ENCODE results near the gene MORN3. TPM values are rescaled to one million over a fixed set of nuclear protein-coding genes. Genes with fewer than 3 reads are reported as not detected.

Gene MORN3
- total and polyA plus RNA-seq, 9 of the 15 experiments (the other 6 are each of a cell fraction or from before 2014, with no cell fraction given), result 0.09 to 0.27 (median 0.20) TPM

DNA sequence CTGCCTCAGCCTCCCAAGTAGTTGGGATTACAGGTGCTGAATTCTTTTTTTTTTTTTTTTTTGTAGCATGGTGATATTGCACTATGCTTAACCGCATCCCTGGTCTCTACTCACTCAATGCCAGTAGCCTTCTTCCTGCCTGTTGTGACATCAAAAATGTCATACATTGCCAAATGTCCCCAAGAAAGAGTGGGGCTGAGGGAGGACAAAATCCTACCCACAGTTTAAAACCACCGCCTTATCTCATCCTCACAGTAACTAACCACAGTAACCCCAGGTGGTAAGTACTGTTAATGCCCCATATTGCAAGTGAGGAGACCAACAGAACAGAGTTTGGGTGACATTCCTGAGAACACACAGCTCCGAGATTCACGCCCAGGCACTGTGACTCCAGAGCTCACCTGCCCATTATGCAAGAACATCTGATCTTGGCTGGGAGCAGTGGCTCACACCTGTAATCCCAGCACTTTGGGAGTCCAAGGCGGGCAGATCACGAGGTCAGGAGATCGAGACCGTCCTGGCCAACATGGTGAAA is 19.6 kb downstream of the MORN3 start (continued):
- TF ChIP-seq, protein P1, sequence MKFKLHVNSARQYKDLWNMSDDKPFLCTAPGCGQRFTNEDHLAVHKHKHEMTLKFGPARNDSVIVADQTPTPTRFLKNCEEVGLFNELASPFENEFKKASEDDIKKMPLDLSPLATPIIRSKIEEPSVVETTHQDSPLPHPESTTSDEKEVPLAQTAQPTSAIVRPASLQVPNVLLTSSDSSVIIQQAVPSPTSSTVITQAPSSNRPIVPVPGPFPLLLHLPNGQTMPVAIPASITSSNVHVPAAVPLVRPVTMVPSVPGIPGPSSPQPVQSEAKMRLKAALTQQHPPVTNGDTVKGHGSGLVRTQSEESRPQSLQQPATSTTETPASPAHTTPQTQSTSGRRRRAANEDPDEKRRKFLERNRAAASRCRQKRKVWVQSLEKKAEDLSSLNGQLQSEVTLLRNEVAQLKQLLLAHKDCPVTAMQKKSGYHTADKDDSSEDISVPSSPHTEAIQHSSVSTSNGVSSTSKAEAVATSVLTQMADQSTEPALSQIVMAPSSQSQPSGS (CRISPR knock-in tag; IDR thresholded peaks at IDR 0.05), result no peak
- TF ChIP-seq, protein P2, sequence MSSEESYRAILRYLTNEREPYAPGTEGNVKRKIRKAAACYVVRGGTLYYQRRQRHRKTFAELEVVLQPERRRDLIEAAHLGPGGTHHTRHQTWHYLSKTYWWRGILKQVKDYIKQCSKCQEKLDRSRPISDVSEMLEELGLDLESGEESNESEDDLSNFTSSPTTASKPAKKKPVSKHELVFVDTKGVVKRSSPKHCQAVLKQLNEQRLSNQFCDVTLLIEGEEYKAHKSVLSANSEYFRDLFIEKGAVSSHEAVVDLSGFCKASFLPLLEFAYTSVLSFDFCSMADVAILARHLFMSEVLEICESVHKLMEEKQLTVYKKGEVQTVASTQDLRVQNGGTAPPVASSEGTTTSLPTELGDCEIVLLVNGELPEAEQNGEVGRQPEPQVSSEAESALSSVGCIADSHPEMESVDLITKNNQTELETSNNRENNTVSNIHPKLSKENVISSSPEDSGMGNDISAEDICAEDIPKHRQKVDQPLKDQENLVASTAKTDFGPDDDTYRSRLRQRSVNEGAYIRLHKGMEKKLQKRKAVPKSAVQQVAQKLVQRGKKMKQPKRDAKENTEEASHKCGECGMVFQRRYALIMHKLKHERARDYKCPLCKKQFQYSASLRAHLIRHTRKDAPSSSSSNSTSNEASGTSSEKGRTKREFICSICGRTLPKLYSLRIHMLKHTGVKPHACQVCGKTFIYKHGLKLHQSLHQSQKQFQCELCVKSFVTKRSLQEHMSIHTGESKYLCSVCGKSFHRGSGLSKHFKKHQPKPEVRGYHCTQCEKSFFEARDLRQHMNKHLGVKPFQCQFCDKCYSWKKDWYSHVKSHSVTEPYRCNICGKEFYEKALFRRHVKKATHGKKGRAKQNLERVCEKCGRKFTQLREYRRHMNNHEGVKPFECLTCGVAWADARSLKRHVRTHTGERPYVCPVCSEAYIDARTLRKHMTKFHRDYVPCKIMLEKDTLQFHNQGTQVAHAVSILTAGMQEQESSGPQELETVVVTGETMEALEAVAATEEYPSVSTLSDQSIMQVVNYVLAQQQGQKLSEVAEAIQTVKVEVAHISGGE (CRISPR knock-in tag; IDR thresholded peaks at IDR 0.05), result peak in 1 of 3 experiments; percentile 84; a peak in 2 of 6 replicates
- TF ChIP-seq ZNF75A (CRISPR knock-in tag; IDR thresholded peaks at IDR 0.05), result no peak
- no peak for TF ChIP-seq YY1 (IDR thresholded peaks at IDR 0.05; ENCODE audit: borderline replicate concordance in 1 of 3, control insufficient read depth in 1 of 3, extremely low read depth in 1 of 3, insufficient read depth in 3 of 3, insufficient read length in 1 of 3, insufficient replicate concordance in 2 of 3, low read depth in 1 of 3, low read length in 2 of 3)
- peak; percentile 30; the same call in 1 of the 2 replicates for TF ChIP-seq MEF2A (IDR thresholded peaks at IDR 0.05; ENCODE audit: control insufficient read depth, low read depth, low read length)
- TF ChIP-seq, protein P3, sequence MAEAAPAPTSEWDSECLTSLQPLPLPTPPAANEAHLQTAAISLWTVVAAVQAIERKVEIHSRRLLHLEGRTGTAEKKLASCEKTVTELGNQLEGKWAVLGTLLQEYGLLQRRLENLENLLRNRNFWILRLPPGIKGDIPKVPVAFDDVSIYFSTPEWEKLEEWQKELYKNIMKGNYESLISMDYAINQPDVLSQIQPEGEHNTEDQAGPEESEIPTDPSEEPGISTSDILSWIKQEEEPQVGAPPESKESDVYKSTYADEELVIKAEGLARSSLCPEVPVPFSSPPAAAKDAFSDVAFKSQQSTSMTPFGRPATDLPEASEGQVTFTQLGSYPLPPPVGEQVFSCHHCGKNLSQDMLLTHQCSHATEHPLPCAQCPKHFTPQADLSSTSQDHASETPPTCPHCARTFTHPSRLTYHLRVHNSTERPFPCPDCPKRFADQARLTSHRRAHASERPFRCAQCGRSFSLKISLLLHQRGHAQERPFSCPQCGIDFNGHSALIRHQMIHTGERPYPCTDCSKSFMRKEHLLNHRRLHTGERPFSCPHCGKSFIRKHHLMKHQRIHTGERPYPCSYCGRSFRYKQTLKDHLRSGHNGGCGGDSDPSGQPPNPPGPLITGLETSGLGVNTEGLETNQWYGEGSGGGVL (CRISPR knock-in tag; IDR thresholded peaks at IDR 0.05), result no peak
- peak; percentile 79; the same call in 1 of the 2 replicates for TF ChIP-seq LEF1 (IDR thresholded peaks at IDR 0.05)
- peak; percentile 37; the same call in 1 of the 2 replicates for TF ChIP-seq SP1 (CRISPR knock-in tag; IDR thresholded peaks at IDR 0.05)
- no peak for TF ChIP-seq NONO (IDR thresholded peaks at IDR 0.05; ENCODE audit: low read depth in 2 of 2, low read length in 1 of 2)
- peak; percentile 84 for TF ChIP-seq ATF7 (IDR thresholded peaks at IDR 0.05)
- TF ChIP-seq ZNF668 (CRISPR knock-in tag; IDR thresholded peaks at IDR 0.05), result no peak
- TF ChIP-seq, protein P4, sequence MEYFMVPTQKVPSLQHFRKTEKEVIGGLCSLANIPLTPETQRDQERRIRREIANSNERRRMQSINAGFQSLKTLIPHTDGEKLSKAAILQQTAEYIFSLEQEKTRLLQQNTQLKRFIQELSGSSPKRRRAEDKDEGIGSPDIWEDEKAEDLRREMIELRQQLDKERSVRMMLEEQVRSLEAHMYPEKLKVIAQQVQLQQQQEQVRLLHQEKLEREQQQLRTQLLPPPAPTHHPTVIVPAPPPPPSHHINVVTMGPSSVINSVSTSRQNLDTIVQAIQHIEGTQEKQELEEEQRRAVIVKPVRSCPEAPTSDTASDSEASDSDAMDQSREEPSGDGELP (CRISPR knock-in tag; IDR thresholded peaks at IDR 0.05; ENCODE audit: borderline replicate concordance), result peak; percentile 58
- TF ChIP-seq ZNF239 (CRISPR knock-in tag; IDR thresholded peaks at IDR 0.05), result peak; percentile 50; the same call in 1 of the 2 replicates
- TF ChIP-seq RNF2 (IDR thresholded peaks at IDR 0.05), result peak; percentile 91
- TF ChIP-seq RCOR1 (IDR thresholded peaks at IDR 0.05; ENCODE audit: borderline replicate concordance in 1 of 2, low read depth in 2 of 2, low read length in 2 of 2), result peak; percentile 94 to 97
- TF ChIP-seq PRPF4 (IDR thresholded peaks at IDR 0.05; ENCODE audit: insufficient read depth, low read depth, low read length, poor library complexity, severe bottlenecking), result no peak
- TF ChIP-seq GTF2F1 (IDR thresholded peaks at IDR 0.05; ENCODE audit: low read depth, low read length), result no peak
- peak; percentile 87 for TF ChIP-seq CEBPG (CRISPR knock-in tag; IDR thresholded peaks at IDR 0.05)
- peak; percentile 91 to 95 for TF ChIP-seq CEBPG (tag; conservative IDR thresholded peaks at IDR 0.05 in 1 of 2, IDR thresholded peaks at IDR 0.05 in 1 of 2)
